Sigmoid colon (tissue), 4 donors: ENCODE measurements around the gene PSTPIP2.

Experiments used
- CTCF ChIP-seq, 4 experiments: fragments of 450-650 bp in 3 of 4; fragments of 200-600 bp in 1 of 4; IDR thresholded peaks; one replicate each; pipeline ENCODE4 v1.5.1; 2016 to 2019; ENCODE audit warnings: antibody characterized with exemption in 4 of 4, mild to moderate bottlenecking in 3 of 4, moderate library complexity in 2 of 4
- EP300 ChIP-seq, 4 donors: sonication (generic); formaldehyde crosslinking; IDR thresholded peaks; one replicate each; pipeline ENCODE4 v1.6.1; 2017; ENCODE audit warnings: antibody characterized with exemption in 4 of 4
- POLR2A ChIP-seq, 2 donors: fragments of 450-650 bp; IDR thresholded peaks; one replicate each; pipeline ENCODE4 v1.6.1; 2016; ENCODE audit warnings: antibody characterized with exemption in 2 of 2, mild to moderate bottlenecking in 2 of 2, moderate library complexity in 2 of 2

- no peak for TF ChIP-seq CTCF (IDR thresholded peaks at IDR 0.05)
- TF ChIP-seq POLR2A (IDR thresholded peaks at IDR 0.05), result no peak
- TF ChIP-seq EP300 (IDR thresholded peaks at IDR 0.05), result no peak
These were observed 43.5 kb downstream of the PSTPIP2 start for GRCh38 chr18:46028536-46028891.
